Activated CD8-positive, alpha-beta memory T cell treated with anti-CD3 and anti-CD28 coated beads, Interleukin-2, amount 50 U/mL, for 1 hour (primary cell): Measurements from ENCODE around the gene TPX2.
"Not testable (repeated sequence)": the region's sequence is repeated elsewhere in the genome, so short reads cannot be mapped to it uniquely, and the experiment has no call there.

Source experiments
- DNase-seq: peaks from one replicate; pipeline ENCODE4 v3.0.0-alpha.2; 2020; ENCODE audit errors: extremely low read depth

TPX2 gene

DNA sequence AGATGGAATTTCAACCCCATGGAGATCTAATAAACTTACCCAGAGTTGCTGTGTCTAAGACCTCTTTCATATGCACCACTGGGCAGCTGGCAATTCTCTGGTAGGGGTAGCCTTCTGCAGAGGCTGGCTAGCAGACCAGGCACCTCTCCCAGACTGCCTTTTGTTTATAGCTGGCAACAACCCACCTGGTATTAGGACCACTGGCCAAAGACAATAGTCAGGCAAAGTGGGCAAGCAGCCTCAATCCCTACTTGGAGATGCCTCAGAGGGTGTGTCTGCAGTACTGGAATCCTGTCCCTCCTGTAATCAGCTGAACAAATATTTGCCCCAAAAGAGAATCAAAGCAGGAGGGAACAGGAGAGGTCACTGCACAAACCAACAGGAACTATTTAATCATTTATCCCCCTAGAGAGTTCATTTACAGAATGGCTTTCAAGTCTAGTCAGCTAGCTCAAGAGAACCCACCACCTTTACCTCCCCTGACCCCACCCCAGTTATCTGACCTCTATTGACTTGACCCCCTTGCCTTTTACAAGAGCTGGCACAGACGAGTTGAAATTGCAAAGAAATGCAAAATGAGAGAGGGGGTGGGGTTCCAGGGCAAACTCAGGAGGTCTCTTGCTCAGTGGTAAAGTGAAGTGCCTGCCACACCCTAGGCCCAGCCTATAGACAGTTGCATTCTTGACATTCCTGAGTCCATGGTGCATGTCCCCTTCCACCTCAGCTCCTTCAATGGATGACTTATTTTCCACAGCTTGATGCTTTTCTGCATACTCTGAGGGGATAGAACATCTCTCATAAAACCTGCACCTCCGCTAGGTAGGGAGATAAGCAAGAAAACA is 19.2 kb upstream of the TPX2 start:
- no peak for DNase-seq

DNA sequence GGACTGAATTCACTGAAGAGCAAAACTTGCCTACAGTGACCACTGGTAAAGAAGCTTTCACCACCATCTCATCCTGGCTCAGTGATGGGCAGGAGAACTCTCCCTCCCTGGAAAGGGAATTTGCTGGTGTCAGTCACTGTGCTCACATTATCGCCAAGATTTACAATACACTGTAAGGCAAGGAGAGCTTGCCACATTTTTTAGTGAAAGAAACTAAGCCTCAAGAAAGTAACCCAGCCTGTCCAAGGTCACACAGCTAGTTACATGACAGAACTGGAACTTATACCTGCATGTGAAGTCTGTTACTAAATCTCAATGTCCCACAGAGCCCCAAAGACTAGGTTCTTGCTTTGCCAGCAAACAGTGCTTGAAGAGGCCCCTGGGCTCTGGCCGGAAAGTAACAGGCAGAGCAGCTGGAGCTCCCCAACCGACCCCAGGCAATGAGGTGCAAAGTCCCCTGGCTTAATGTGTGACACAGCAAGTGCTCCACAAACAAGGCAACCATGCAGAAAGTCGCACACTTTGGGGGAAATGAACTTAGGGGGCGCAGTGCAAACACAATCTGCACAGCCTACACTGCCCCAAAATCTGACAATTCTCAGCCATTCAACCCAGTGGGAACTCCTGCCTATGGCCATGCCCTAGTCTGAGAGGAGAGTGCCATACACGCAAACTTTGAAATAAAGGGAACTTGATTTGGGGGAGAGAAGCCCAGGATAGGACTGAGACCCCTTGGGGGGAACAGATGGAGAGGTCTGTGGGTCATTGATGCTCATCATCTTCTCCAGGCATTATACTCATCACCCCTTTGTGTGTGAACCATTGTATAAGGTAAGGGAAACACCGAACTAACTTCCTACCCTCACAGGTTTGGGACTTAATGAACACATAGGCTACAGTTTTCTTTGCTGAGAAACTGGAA is 18.3 kb upstream of the TPX2 start:
- DNase-seq: no peak

DNA sequence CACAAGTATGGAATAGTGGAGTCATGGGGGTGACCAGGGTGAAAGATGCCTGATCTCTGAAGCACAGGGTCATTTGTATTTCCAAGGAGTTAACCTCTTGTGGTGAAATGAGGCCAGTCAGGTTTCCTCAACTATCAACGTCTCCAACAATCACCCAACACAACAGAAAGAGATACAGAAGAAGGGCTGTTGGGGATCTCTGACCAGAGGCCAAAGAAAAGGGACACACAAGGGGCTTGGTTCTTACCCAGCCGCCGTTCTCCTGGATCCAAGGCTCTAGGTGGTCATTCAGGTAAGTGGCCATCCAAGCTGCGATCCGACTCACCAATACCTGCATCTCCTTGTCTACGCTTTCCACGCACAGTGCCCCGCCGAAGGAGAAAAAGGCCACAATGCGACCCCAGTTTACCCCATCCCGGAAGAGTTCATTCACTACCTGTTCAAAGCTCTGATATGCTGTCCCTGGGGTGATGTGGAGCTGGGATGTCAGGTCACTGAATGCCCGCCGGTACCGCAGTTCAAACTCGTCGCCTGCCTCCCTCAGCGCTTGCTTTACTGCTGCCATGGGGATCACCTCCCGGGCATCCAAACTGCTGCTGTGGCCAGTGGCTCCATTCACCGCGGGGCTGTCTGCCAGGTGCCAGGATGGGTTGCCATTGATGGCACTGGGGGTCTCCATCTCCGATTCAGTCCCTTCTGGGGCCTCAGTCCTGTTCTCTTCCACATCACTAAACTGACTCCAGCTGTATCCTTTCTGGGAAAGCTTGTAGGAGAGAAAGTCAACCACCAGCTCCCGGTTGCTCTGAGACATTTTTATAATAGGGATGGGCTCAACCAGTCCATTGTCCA is 17.5 kb upstream of the TPX2 start:
- no peak for DNase-seq

DNA sequence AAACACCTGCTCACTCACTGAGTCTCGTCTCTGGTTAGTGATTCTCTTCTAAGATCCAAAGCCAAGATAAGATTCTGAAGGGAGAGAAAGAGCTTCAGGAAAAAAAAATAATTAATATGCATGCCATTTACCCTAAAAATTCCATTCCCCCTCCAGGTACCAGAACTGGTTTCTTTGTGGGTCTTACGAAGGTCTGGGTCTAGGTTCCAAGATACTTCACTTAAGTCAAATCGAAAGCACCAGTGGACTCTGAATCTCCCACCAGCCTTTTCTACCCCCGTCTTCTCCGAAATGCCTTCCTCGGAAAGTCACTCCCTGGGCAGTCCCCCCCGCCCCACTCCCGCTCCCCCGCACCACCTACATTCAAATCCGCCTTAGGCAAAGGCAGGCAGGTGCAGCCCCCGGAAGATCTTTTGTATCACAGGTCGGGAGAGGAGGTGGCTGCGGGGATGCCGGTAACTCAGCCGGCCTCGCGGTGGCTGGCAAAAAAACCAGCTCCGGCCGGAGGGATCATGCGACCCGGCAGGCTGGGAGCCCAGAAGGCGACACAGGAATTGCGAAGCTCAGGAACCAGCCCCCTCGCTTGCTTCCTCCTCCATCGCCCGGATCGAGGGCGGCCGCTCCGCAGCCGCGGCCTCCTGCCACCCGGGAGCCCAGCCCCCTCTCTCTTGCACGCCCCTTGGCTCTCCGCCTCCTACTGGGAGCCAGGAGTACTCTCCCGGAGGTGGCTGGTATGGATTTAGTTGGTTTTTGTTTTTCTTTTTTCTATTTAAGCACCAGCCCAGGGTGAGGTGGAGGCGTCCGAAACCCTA is 16.6 kb upstream of the TPX2 start, which contains the start of gene BCL2L1:
Gene BCL2L1 (minus strand): TSS at position 612 of the 812 bp plus-strand sequence. CDS start 650 bp downstream, outside the sequence.
- DNase-seq: no peak

DNA sequence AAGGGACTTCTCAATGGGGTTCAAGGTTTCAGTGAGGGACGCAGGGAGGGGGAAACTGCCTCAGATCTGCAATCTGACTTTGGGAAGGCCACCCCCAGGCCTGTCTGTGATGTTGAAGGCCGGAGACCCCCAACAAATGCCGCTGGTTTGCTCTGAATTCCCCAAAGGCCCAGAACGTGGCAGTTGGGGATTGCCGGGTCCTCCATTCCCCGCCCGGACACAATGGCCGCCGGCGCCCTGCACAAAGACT is 16.1 kb upstream of the TPX2 start:
- DNase-seq: no peak

DNA sequence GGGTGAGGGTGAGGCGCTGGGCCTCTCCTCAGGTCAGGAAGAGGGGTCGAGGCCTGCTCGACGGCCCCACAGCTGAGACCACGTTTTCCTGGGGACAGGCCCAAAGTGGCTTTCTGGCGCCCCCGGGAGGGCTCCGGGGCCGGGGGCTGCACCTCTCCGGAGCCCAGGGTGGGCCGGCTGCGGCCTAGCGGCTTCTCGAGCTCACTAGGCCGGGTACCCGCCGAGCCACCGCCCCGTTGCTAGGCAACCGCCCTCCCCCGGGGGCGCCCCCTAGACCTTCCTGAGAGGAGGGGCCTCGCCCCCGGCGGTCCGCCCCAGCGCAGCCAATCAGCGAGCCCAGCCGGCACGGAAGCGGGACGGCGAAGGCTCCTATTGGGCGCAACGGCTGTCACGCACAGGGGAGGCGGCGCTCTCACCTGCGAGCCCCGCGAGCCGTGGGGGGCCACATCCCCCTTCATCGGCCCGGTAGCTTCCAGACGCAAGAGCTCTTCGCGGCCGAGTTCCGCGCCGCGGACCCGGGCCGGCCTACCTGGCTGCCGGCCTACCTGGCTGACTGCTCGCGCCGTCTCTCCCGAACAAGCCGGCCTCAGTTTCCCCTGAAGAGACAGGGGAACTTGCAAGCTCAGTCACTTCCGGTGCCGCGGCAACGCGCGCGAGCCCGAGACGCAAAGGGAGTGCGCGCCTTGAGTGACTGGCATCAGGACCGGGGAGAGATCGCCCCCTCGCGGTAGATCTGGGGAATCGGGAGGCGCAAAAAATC is 15.6 kb upstream of the TPX2 start:
- peak; percentile 91 for DNase-seq

DNA sequence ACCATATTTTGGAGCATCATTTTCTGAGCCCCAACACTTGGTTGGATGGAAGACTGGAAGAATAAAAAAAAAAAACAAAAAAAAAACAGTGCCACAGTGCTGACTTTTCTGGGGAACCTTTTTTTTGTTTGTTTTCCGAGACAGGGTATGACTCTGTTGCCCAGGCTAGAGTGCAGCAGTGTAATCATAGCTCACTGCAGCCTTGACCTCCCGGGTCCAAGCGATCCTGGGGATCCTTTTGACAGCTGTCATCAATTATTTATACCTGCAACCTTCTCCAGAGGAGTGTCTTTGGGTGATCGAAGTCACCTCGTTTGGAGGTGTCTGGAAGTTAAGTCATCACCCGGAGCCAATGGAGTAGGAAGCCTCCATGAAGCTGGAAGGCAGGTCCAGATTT is 7.8 kb upstream of the TPX2 start:
- DNase-seq: no peak

DNA sequence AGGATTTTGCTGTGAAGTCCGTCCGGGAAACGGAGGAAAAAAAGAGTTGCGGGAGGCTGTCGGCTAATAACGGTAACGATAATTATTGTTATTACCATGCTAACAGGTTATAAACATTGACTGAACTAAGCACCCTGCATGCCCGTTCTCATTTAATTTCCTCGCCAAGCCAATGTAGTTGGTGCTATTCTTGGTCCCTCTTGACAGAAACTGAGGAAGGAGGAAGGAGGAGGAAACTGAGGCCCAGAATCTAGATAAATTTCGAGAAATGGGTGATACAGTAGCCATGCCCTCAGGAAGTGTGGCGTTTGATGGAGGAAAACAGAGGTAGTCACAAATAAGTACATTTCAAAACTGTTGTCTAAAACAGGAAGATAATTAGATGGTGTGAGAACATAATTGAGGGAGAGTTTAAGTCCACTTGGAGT is 474 bp downstream of the TPX2 start:
- DNase-seq: no peak

DNA sequence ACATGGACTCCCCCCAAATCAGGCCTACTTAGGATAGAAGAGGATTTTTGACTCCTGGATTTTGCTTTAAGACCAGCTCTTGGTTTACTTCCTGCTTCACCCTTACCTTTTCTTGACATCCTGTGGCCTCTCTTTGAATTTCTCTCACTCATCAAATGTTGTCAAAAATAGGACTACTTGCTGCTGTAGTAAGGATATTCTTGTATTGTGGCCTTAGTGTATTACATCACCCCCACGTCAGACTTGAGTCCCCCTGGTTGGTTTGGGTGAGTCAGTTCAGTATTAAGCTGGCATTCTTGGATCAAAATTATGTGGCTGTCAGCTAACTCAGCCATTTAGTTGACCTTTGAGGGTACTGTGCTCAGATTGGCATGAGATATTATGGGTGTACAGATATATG is 1.1 kb downstream of the TPX2 start:
- no peak for DNase-seq

DNA sequence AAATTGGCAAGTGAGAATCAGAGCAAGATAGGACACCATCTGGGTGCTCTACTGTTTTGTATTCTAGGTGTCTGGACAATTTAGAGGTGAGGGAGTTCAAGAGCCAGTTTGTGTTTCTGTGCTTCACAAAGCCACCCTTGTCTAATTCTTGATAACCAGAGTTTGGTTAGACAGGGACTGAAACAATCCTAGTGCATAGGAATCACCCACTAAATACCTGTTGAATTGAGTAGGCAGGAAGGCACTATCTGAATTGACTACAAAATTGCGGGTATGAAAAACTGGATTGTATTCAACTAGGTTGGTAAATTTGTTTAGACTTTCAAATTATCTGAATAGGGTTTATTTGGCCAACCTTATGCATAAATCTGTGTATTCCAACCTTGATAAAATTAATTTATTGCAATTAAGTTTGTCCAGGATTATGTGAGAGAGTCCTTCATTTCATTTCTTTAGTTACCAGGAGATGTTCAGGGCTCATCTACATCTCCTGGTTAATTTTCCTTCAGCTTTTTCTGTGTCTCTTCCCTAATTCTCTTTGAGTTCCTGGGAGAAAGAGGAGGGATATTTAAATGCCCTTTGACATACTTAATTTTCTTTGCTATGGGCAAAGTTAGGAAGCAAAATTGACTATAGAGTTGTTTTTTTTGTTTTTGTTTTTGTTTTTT is 1.7 kb downstream of the TPX2 start:
- DNase-seq: no peak

DNA sequence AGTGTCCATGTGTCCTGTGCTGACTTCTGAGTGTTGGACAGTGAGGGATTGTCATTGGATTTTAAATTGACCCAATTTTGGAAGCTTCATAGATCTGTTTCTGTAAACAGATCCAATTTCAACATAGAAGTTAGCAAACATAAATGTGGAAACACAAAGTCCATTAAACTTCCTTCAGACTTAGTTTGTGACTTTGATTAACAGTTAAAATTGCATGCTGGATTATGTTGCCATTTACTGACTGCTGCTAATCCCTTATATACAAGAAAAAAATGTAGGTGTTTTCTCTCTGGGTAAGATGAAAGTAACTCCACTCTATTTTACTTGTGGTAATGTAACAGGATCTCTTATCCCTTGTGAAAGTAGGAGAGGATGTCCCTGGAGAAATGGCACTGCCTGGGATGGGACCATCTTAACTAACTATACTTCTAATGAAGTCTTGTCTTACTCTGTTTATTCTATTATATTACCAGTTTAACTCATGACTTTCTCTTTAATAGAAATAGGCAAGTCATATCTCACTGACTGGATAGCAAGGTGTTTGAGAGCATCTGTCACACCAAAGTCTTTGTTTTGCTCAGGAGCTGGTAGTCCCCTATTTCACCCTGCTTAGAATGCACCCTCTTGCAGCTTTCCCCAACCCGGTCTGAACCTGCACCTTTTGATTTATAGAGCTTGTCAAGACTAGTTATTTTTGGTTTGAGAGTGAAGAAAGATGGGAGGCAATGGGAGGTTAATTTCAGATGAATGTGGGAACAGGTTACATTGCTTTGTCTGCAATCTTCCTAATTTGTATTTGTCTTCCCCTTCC is 7.2 kb downstream of the TPX2 start:
- no peak for DNase-seq

DNA sequence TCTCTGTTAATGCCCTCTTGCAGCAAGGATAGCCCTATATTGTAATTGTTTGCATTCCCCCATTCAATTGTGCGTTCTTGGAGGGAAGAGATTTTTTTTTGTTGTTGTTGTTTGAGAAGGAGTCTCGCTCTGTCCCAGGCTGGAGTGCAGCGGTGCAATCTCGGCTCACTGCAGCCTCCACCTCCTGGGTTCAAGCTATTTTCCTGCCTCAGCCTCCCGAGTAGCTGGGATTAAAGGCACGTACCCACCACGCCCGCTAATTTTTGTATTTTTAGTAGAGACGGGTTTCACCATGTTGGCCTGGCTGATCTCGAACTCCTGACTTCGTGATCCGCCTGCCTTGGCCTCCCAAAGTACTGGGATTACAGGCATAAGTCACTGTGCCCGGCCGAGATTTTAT is 7.9 kb downstream of the TPX2 start:
- not testable (repeated sequence) for DNase-seq

DNA sequence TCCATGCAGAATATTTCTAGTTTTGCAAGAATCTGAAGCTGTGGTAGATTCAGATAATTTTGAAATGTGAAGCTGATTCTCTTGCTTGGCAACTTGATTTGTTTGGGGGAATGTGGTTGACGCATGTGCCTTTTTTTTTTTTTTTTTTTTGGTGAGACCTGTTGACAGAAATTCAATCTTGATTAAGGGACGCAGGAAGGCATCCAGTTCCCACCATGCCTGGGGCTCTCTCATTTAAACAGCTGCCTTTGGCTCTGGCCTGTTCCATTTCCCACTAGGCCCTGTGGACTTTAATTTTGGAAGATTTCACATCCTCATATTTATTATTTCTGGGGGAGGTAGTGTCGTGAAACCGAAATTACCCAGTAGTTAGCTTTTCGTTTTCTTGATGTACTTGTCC is 8.6 kb downstream of the TPX2 start:
- DNase-seq: no peak

DNA sequence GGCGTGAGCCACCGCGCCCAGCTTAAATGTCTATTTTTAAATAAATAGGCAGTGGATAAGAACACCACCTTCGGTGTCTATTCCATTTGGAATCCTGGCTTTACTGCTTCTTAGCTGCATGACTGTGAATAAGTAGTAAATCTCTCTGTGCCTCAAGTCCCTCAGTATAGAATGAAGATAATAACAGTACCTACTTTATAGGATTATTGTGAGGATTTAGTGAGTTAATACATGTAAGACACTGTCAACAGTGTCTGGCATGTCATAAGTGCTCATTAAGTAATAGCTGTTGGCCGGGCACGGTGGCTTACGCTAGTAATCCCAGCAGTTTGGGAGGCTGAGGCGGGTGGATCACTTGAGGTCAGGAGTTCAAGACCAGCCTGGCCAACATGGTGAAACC is 10.1 kb downstream of the TPX2 start:
- DNase-seq: no peak

DNA sequence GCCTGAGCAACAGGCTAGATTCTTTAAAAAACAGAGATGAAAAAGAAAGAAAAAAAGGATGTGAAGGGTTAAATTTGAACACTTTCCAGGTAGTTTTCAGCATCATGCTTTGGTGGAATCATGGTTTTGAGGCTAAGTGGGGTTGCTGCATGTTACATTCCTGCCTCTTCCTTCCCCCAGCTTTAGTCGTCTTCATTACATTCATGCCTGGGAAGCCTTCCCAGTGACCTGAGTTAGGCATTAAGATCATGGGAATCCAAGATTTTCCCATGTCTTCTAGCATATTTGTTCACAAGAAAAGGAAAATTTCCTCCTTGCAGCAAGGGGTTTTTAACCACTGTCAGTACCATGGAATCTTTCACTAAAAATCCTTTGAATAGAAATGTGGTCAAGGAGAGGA is 12.0 kb downstream of the TPX2 start:
- DNase-seq: no peak

DNA sequence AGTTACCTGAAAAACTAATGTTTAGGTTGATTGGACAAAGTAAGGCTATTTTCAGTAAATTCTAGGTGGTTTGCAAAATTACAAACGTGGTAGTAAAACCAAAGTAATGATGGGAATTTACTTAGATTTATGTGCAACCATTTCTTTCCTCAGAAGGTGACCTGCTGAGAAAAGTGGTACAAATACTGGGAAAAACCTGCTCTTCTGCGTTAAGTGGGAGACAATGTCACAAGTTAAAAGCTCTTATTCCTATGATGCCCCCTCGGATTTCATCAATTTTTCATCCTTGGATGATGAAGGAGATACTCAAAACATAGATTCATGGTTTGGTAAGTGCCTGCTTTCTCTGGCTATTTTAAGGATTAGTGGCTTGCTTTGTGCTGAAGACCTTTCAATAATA is 18.2 kb downstream of the TPX2 start:
- DNase-seq: no peak

DNA sequence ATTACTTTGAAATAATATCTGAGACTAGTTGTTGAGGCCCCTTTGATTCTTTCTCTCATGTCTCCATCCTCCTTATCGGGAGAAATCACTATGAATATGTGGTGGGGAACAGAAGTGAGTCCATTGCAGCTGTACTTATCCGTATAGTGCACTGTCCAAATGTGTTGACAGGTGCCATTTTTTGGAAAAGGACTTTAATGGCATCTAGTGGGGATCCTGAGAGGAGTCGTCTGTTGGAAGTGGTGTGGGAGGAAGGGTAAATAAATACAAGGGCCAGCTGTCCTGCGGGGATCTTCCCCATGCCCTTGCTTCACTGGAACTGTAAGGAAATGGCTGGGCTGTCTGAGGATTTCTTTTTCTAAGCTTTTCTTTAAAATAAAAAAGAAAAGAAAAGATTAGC is 19.4 kb downstream of the TPX2 start:
- no peak for DNase-seq

DNA sequence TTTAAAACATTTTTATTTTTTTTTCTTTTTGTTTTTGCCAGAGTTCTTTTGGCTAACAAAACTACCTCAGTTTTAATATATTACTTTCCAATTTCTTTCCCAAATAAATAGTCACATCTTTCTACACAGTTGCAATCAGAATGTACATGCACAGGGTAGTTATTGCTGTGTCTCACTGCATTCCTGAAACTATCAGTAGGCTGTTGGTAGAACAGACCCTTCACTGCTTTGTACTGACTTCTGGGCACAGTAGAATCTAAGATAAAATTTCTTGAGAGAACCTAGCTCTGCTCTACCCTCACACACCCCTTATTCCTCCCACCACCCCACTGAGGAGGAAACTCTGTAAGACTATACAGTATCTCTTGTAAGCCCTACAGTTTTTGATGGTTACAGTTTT is 19.9 kb downstream of the TPX2 start:
- DNase-seq: no peak

DNA sequence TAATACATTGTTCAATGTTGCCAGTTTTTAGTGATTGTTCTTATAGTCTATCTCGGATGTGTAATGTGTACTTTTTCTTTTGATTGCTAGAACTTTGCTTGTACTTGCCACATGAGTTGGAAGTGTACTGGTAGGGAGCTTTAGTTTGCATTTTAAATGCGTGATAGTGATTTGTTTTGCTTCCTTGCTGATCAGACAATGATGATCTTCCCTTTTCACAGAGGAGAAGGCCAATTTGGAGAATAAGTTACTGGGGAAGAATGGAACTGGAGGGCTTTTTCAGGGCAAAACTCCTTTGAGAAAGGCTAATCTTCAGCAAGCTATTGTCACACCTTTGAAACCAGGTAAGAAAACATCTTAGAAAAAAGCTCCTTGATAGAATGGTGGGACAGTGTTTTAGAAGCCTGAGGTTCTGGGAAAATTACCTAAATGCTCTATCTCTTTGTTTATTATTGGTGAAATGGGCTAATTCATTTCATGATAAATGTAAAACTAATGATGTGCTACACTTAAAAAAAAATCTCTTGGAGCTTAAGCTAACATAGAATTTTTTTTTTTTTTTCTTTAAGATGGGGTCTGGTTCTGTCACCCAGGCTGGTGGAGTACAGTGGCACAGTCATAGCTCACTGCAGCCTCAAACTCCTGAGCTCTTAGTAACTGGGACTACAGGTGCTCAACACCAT is 20.9 kb downstream of the TPX2 start:
- no peak for DNase-seq
